ENCODE data around the gene INPP5A.

DNA sequence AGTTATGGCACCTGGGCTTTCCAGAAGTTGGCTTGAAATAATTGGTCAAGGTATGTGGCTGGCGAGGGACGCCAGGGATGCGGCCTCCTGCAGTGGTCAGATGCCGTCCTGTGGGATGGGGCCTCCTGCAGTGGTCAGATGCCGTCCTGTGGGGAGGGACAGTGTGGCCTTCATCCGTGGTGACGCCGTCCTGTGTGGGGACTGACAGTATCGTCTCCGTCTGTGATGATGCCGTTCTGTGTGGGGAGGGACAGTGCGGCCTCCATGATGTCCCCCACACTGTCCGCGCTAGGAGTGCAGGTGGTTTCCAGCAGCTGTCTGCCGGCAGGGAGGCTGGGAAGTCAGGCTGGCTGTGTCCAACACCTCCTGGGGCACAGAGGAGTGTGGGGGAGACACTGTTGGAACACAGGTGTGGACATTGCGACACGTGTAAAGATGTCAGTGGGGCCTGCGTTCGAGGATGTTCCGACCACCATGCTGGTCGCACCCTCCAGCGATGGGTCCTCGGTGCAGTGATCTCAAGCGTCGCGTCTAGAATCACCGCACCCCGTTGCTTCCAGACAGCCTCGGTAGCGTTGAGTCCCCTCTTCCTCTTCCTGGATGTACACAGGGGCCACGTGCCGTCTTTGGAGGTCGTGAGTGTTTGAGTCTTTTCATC lies 52.6 kb downstream of the INPP5A start:
- TF ChIP-seq TOX (CRISPR knock-in tag; IDR thresholded peaks at IDR 0.05; ENCODE audit: borderline replicate concordance) (no peak), ZC3H10 (CRISPR knock-in tag; IDR thresholded peaks at IDR 0.05) (no peak), ESRRG (CRISPR knock-in tag; IDR thresholded peaks at IDR 0.05) (no peak)
- TF ChIP-seq, protein P1, sequence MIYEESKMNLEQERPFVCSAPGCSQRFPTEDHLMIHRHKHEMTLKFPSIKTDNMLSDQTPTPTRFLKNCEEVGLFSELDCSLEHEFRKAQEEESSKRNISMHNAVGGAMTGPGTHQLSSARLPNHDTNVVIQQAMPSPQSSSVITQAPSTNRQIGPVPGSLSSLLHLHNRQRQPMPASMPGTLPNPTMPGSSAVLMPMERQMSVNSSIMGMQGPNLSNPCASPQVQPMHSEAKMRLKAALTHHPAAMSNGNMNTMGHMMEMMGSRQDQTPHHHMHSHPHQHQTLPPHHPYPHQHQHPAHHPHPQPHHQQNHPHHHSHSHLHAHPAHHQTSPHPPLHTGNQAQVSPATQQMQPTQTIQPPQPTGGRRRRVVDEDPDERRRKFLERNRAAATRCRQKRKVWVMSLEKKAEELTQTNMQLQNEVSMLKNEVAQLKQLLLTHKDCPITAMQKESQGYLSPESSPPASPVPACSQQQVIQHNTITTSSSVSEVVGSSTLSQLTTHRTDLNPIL (CRISPR knock-in tag; IDR thresholded peaks at IDR 0.05; ENCODE audit: low read depth), result no peak

Data from SK-N-SH treated with all-trans-retinoic acid at 6 μM for 48 hours (cell line).